Neural progenitor cell (in vitro differentiated cells): ENCODE measurements around the gene DIABLO. TPM values are rescaled to one million over a fixed set of nuclear protein-coding genes. Genes with fewer than 3 reads are reported as not detected.

Experiments
- DNase-seq: peaks from one replicate; pipeline ENCODE4 v3.0.0-alpha.2; 2016; ENCODE audit warnings: low spot score
- H2AFZ ChIP-seq: fragments of 200-600 bp; sonication (generic); replicated peaks from 2 replicates; pipeline ENCODE4 v1.6.1; 2016; ENCODE audit warnings: antibody characterized with exemption
- H3F3A ChIP-seq: fragments of 200-600 bp; sonication (generic); 2 replicates; pipeline ENCODE4 v1.6.1; 2016; ENCODE audit warnings: antibody characterized with exemption, low read depth
- H3K27ac ChIP-seq: fragments of 200-600 bp; sonication (generic); 2 replicates; pipeline ENCODE4 v1.5.1; 2016; ENCODE audit warnings: mild to moderate bottlenecking
- H3K27me3 ChIP-seq: fragments of 200-600 bp; sonication (generic); 2 replicates; pipeline ENCODE4 v1.6.1; 2016; ENCODE audit warnings: mild to moderate bottlenecking, moderate library complexity
- H3K36me3 ChIP-seq: fragments of 200-600 bp; sonication (generic); 2 replicates; pipeline ENCODE4 v1.5.1; 2016
- H3K4me1 ChIP-seq: fragments of 200-600 bp; sonication (generic); 2 replicates; pipeline ENCODE4 v1.6.1; 2016; ENCODE audit warnings: mixed run types
- H3K4me2 ChIP-seq: fragments of 200-600 bp; sonication (generic); 2 replicates; pipeline ENCODE4 v1.6.1; 2016
- H3K4me3 ChIP-seq: fragments of 200-600 bp; sonication (generic); 2 replicates; pipeline ENCODE4 v1.5.1; 2016
- H3K79me2 ChIP-seq: fragments of 200-600 bp; sonication (generic); 2 replicates; pipeline ENCODE4 v1.6.1; 2016; ENCODE audit warnings: low read depth
- H3K9ac ChIP-seq: fragments of 200-600 bp; sonication (generic); 2 replicates; pipeline ENCODE4 v1.6.1; 2016
- H3K9me3 ChIP-seq: fragments of 200-600 bp; sonication (generic); 2 replicates; pipeline ENCODE4 v1.5.1; 2016; ENCODE audit warnings: low read depth
- H4K20me1 ChIP-seq: fragments of 200-600 bp; sonication (generic); 2 replicates; pipeline ENCODE4 v1.6.1; 2016; ENCODE audit warnings: low read depth
- H3K27ac Mint-ChIP-seq: 3 replicates; pipeline ENCODE4 v1.8.0; 2021; ENCODE audit warnings: mixed read lengths
- H3K27me3 Mint-ChIP-seq: 2 replicates; pipeline ENCODE4 v1.8.0; 2022; ENCODE audit warnings: low read depth, mild to moderate bottlenecking, inconsistent platforms, moderate library complexity, mixed read lengths; ENCODE audit not compliant: insufficient read depth
- H3K36me3 Mint-ChIP-seq: 3 replicates; pipeline ENCODE4 v1.8.0; 2021; ENCODE audit warnings: mixed read lengths
- H3K4me1 Mint-ChIP-seq: 3 replicates; pipeline ENCODE4 v1.8.0; 2021; ENCODE audit warnings: mixed read lengths
- H3K4me3 Mint-ChIP-seq: 3 replicates; pipeline ENCODE4 v1.8.0; 2021; ENCODE audit warnings: mild to moderate bottlenecking, moderate library complexity, mixed read lengths
- H3K9me3 Mint-ChIP-seq: 3 replicates; pipeline ENCODE4 v1.8.0; 2020; ENCODE audit warnings: mixed read lengths
- EZH2 ChIP-seq: fragments of 200-600 bp; sonication (generic); IDR thresholded peaks from 2 replicates; pipeline ENCODE4 v1.6.1; 2017; ENCODE audit warnings: antibody characterized with exemption, mild to moderate bottlenecking, moderate library complexity
- EZH2phosphoT487 ChIP-seq: fragments of 200-600 bp; sonication (generic); IDR thresholded peaks from 2 replicates; pipeline ENCODE4 v1.6.1; 2017; ENCODE audit warnings: antibody characterized with exemption
- total RNA-seq: library from RNA; depleted of rRNA; stranded (reverse); fragments of >200 nt; gene quantifications from 2 replicates; pipeline ENCODE4 v1.2.3, GENCODE V29; 2015; ENCODE audit warnings: low replicate concordance
- TF ChIP-seq, protein P1 (sequence below): fragments of 200-600 bp; sonication (generic); IDR thresholded peaks from 2 replicates; pipeline ENCODE4 v1.5.1; 2017; ENCODE audit warnings: antibody characterized with exemption, mild to moderate bottlenecking

The DIABLO gene
- total RNA-seq, 1 donor from 2014 or later: 131 TPM

DNA sequence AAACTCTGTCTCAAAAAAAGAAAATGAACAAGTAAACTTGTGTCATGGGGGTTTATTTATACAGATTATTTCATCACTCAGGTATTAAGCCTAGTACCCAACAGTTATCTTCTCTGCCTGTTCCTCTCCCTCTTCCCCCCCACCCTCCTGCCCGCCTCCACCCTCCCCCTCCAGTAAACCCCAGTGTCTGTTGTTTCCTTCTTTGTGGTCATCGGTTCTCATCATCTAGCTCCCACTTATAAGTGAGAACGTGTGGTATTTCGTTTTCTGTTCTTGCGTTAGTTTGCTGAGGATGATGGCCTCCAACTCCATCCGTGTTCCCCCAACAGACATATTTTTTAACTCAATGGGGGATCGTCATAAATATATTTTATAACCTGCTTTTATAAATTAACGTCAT lies 64.2 kb downstream of the DIABLO start:
- H3K9me3 ChIP-seq: no peaks in the 10 kb centered on the region
- no peaks in the 10 kb centered on the region for H3K36me3 ChIP-seq
- H3K4me3 Mint-ChIP-seq: no peak overlapping the region
- H3K27ac Mint-ChIP-seq: no peak overlapping the region
- DNase-seq: no peak
- no peak overlapping the region for H3K4me3 ChIP-seq
- no peaks in the 10 kb centered on the region for H3K9me3 Mint-ChIP-seq
- no peaks in the 10 kb centered on the region for H4K20me1 ChIP-seq
- H3K9ac ChIP-seq: no peak overlapping the region
- H3K79me2 ChIP-seq: no peaks in the 10 kb centered on the region
- H3F3A ChIP-seq: no peaks in the 10 kb centered on the region
- H2AFZ ChIP-seq: no peak overlapping the region
- no peaks in the 10 kb centered on the region for H3K36me3 Mint-ChIP-seq
- no peak overlapping the region for H3K4me2 ChIP-seq
- peaks cover under 1% of the 10 kb centered on the region for H3K4me1 Mint-ChIP-seq
- no peaks in the 10 kb centered on the region for H3K4me1 ChIP-seq
- H3K27me3 ChIP-seq: no peaks in the 10 kb centered on the region
- no peaks in the 10 kb centered on the region for H3K27me3 Mint-ChIP-seq
- TF ChIP-seq EZH2phosphoT487 (no peak), EZH2 (no peak)
- TF ChIP-seq, protein P1, sequence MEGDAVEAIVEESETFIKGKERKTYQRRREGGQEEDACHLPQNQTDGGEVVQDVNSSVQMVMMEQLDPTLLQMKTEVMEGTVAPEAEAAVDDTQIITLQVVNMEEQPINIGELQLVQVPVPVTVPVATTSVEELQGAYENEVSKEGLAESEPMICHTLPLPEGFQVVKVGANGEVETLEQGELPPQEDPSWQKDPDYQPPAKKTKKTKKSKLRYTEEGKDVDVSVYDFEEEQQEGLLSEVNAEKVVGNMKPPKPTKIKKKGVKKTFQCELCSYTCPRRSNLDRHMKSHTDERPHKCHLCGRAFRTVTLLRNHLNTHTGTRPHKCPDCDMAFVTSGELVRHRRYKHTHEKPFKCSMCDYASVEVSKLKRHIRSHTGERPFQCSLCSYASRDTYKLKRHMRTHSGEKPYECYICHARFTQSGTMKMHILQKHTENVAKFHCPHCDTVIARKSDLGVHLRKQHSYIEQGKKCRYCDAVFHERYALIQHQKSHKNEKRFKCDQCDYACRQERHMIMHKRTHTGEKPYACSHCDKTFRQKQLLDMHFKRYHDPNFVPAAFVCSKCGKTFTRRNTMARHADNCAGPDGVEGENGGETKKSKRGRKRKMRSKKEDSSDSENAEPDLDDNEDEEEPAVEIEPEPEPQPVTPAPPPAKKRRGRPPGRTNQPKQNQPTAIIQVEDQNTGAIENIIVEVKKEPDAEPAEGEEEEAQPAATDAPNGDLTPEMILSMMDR: no peak
- no peak overlapping the region for H3K27ac ChIP-seq

DNA sequence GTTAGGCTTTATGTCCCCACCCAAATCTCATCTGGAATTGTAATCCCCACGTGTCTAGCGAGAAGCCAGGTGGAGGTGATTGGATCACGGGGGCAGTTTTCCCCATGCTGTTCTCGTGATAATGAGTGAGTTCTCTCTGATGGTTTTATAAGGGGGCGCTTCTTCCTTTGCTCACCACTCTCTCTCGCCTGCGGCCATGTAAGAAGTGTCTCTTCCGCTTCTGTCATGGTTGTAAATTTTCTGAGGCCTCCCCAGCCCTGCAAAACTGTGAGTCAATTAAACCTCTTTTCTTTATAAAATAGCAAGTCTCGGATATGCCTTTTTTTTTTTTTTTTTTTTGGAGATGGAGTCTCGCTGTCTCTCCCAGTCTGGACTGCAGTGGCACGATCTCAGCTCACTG lies 65.1 kb downstream of the DIABLO start:
- no peaks in the 10 kb centered on the region for H4K20me1 ChIP-seq
- no peaks in the 10 kb centered on the region for H3K36me3 ChIP-seq
- H3K4me2 ChIP-seq: no peak overlapping the region
- no peaks in the 10 kb centered on the region for H3K79me2 ChIP-seq
- Mint-ChIP-seq H3K27ac (no peak overlapping the region), H3K4me3 (no peak overlapping the region), H3K36me3 (no peaks in the 10 kb centered on the region), H3K4me1 (no peaks in the 10 kb centered on the region), H3K27me3 (no peaks in the 10 kb centered on the region), H3K9me3 (no peaks in the 10 kb centered on the region)
- H3K27ac ChIP-seq: no peak overlapping the region
- no peak for DNase-seq
- H3K4me3 ChIP-seq: no peak overlapping the region
- H3F3A ChIP-seq: no peaks in the 10 kb centered on the region
- H3K27me3 ChIP-seq: no peaks in the 10 kb centered on the region
- H3K4me1 ChIP-seq: no peaks in the 10 kb centered on the region
- TF ChIP-seq EZH2: no peak
- TF ChIP-seq, protein P1: no peak
- TF ChIP-seq EZH2phosphoT487: no peak
- H3K9ac ChIP-seq: no peak overlapping the region
- no peaks in the 10 kb centered on the region for H3K9me3 ChIP-seq
- no peak overlapping the region for H2AFZ ChIP-seq

DNA sequence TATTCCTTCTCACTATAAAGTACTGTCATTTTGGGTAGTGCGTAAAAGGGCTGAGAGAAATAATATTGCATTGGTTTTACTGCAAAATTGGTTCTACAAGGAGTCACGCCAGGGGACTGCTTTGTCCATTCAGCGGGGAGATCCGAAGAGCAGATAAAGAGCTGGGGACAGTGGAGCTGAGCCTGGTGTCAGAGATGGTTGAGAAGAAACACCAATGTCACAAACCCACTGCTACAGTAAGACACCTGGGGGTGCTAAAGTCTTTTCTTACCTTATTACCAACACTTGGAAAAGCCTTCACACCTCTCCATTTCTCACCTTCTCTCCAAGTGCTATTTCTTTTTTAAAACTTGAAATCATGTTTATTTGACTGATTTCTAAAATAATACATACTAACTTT lies 66.0 kb downstream of the DIABLO start:
- TF ChIP-seq, protein P1: no peak
- Histone ChIP-seq H3K9me3 (no peaks in the 10 kb centered on the region), H3K9ac (no peak overlapping the region), H3K27me3 (no peaks in the 10 kb centered on the region), H3K4me2 (no peak overlapping the region), H3K36me3 (no peaks in the 10 kb centered on the region), H3K27ac (no peak overlapping the region), H3K4me3 (no peak overlapping the region), H4K20me1 (no peaks in the 10 kb centered on the region), H3K79me2 (no peaks in the 10 kb centered on the region), H3F3A (no peaks in the 10 kb centered on the region), H3K4me1 (no peaks in the 10 kb centered on the region), H2AFZ (no peak overlapping the region)
- DNase-seq: no peak
- H3K27ac Mint-ChIP-seq: no peak overlapping the region
- H3K4me1 Mint-ChIP-seq: no peaks in the 10 kb centered on the region
- H3K27me3 Mint-ChIP-seq: peaks cover 2% of the 10 kb centered on the region
- H3K4me3 Mint-ChIP-seq: no peak overlapping the region
- no peaks in the 10 kb centered on the region for H3K36me3 Mint-ChIP-seq
- no peaks in the 10 kb centered on the region for H3K9me3 Mint-ChIP-seq
